ENCODE measurements around the gene TBC1D24.
"Not testable (repeated sequence)": the region's sequence is repeated elsewhere in the genome, so short reads cannot be mapped to it uniquely, and the experiment has no call there.

The TBC1D24 gene

DNA sequence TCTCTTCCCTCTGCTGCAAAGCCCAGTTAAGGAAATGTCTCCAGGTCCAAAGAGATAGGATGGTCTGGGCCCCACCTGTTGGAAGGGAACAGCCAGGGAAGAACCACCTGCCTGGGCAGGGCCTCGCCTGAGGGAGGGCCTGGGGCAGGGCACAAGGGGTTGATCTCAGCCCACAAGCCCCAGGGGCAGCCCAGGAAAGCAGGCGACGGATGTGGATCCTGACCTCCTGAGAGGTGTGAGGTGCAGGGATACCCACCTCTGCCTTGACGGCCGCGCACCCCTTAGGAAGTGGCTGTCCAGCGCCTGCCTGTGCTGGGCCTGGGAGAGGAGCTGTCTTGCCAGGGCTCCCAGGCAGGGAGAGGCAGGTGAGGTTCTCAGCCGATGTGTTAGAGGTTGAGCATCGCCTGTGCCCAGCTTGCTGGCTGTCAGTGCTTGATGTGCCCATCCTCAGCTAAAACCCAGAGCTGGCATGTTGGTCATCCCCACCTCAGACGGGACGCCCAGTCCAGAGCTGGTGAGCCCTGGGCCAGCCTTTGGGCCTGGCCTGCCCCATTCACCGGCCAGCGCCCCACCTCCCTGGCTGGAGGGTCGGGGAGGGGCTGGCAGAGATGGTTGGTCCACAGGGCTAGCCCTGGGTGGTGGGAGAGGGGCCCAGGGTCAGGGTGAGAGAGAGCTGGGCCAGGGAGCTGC lies 55.8 kb downstream of the TBC1D24 start:
- TF ChIP-seq, protein P1, sequence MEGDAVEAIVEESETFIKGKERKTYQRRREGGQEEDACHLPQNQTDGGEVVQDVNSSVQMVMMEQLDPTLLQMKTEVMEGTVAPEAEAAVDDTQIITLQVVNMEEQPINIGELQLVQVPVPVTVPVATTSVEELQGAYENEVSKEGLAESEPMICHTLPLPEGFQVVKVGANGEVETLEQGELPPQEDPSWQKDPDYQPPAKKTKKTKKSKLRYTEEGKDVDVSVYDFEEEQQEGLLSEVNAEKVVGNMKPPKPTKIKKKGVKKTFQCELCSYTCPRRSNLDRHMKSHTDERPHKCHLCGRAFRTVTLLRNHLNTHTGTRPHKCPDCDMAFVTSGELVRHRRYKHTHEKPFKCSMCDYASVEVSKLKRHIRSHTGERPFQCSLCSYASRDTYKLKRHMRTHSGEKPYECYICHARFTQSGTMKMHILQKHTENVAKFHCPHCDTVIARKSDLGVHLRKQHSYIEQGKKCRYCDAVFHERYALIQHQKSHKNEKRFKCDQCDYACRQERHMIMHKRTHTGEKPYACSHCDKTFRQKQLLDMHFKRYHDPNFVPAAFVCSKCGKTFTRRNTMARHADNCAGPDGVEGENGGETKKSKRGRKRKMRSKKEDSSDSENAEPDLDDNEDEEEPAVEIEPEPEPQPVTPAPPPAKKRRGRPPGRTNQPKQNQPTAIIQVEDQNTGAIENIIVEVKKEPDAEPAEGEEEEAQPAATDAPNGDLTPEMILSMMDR (IDR thresholded peaks at IDR 0.05; ENCODE audit: insufficient read depth, low read depth, low read length, missing control alignments), result no peak
- no peak overlapping the region for H3K4me3 ChIP-seq (ENCODE audit: low read length)
- DNase-seq (ENCODE audit: low read depth), result no peak

DNA sequence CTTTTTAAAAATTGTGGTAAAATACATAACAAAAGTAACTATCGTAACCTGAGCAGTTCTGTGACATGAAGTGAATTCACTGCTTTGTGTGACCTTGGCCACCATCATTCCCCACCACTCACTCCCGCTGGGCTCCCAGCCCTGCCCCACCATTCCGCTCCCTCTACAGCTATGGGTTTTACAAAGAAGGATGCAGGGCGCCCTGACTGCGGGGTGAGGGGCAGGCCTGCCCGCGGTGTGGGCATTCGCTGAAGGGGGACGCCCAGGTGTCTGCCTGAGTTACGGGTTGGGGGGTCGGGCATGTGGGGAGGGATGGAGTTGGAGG lies 56.4 kb downstream of the TBC1D24 start, which contains the start of gene CEMP1:
TSS of gene CEMP1 (minus strand) at position 38 of the 325 bp plus-strand sequence. CDS start 335 bp downstream, outside the sequence.
- TF ChIP-seq, protein P1 (IDR thresholded peaks at IDR 0.05; ENCODE audit: insufficient read depth, low read depth, low read length, missing control alignments), result no peak

DNA sequence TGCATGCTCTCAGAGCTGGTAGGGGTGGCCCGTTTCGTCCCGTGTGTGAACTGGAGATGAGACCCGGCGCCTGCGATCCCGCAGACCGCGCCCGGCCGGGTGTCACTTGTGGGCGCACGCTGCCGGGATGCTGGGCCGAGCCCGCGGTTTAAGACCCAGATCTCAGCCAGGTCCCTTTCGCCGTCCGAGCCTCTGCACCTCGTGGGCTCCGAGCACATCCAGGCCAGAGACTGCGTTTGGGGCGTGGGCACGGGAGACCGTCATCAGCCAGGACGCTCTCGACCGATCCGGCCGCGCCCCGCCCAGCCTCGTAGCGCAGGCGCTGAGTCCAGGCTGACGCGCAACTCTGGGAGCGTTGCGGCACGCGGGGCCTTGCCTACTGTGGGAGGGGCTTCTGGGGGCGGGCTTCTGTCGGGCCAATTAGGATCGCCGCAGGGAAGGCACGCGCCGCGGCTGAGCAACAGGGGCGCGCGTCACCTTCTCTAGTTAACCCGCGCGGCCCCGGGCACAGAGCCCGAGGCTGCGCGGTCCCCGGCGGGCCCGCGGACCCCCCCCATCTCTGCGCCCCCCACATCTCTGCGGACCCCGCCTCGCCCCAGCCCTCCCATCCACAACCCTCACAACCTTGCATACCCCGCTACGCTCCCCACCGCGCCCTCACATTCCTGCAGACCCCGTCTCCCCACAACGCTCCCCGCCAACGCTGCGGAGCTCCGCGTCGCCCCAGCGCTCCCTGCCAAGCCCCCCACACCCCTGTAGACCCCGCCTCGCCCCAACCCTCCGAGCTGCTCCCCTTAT lies 57.0 kb downstream of the TBC1D24 start:
- TF ChIP-seq, protein P1 (IDR thresholded peaks at IDR 0.05; ENCODE audit: insufficient read depth, low read depth, low read length, missing control alignments), result no peak
- peak overlapping the region; percentile 64 for H3K4me3 ChIP-seq (ENCODE audit: low read length)
- peak; percentile 99 for DNase-seq (ENCODE audit: low read depth)

More for the DNA sequence above, 56.4 kb downstream of the TBC1D24 start, which contains the start of gene CEMP1:
- no peak for DNase-seq (ENCODE audit: low read depth)
- H3K4me3 ChIP-seq (ENCODE audit: low read length), result peak within 1 kb of the TSS; percentile 64

DNA sequence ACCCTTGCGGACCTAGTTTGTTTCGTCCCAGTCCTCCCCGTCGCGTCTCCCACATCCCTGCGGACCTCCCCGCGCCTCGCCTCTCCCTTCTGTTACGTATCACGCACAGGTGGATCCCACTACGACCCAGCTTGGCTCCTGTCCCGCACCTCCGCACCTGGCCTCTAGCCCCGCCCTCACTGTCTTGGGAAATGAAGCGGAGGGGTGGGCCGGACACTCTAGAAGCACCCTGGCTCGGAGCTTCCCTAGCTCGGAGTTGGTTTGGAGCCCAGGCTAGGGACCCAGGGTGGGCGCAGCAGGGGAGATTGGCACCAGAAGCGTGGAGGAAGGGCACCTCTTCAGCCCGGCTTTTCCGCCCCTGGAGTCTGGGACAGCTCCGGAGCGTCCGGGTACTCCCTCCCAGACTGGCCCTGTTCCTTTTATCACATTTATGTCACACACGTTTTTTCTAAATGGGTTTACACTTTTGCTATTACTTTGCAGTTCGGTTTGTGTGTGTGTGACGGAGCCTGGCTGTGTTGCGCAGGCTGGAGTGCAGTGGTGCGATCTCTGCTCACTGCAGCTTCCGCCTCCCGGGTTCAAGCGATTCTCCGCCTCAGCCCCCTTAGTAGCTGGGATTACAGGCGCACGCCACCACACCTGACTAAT lies 57.7 kb downstream of the TBC1D24 start:
- peak; percentile 84 for DNase-seq (ENCODE audit: low read depth)
- H3K4me3 ChIP-seq (ENCODE audit: low read length), result peak overlapping the region; percentile 64
- TF ChIP-seq, protein P1 (IDR thresholded peaks at IDR 0.05; ENCODE audit: insufficient read depth, low read depth, low read length, missing control alignments), result no peak

DNA sequence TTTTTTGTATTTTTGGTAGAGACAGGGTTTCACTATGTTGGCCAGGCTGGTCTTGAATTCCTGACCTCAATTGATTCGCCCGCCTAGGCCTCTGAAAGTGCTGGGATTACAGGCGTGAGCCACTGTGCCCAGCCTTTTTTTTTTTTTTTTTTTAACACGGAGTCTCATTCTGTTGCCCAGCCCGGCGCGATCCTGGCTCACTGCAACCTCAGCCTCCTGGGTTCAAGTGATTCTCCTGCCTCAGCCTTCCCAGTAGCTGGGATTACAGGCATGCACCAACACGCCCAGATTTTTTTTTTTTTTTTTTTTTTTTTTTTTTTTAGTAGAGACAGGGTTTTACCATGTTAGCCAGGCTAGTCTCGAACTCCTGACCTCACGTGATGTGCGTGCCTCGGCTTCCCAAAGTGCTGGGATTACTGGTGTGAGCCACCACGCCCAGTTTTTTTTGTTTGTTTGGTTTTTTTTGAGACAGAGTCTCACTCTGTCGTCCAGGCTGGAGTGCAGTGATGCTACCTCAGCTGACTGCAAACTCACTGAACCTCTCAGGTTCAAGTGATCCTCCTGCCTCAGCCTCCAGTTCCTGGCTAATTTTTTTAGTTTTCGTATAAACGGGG lies 58.3 kb downstream of the TBC1D24 start:
- DNase-seq (ENCODE audit: low read depth), result not testable (repeated sequence)
- H3K4me3 ChIP-seq (ENCODE audit: low read length), result peak overlapping the region; percentile 64

DNA sequence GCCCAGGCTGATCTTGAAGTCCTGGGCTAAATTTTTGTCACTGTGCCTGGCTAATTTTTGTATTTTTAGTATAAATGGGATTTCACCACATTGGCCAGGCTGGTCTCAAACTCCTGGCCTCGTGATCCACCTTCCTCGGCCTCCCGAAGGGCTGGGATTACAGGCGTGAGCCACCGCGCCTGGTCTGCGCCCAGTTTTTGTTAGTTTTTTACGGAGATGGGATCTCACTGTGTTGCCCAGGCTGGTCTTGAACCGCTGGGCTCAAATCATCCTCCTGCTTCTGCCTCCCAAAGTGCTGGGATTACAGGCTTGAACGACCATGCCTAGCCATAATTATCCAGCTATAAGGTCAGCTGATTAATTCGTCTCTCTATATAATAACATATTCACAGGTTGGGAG lies 59.0 kb downstream of the TBC1D24 start:
- no peak for DNase-seq (ENCODE audit: low read depth)
- no peak overlapping the region for H3K4me3 ChIP-seq (ENCODE audit: low read length)
- TF ChIP-seq, protein P1 (IDR thresholded peaks at IDR 0.05; ENCODE audit: insufficient read depth, low read depth, low read length, missing control alignments), result no peak

DNA sequence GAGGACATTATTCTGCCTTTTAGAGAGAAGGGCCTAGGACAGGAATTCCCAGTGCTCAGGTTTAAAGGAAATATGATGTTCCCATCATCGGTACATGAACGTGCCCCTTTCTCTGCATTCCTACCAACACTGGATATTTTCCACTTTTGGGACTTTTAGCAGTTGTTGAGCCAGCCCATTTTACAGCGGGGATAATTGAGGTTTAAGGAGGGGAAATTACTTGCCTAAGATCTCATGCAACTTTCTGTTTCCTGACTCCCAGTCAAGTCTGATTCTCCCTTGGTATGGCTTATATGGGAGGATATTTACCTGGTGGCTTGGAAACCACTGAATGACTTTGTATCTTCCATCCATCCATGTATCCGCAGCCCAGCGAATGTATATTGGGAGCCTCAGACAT lies 59.4 kb downstream of the TBC1D24 start:
- not testable (repeated sequence) for DNase-seq (ENCODE audit: low read depth); H3K4me3 ChIP-seq (ENCODE audit: low read length)
